ENCODE measurements around the gene C17orf67. TPM values are rescaled to one million over a fixed set of nuclear protein-coding genes. Genes with fewer than 3 reads are reported as not detected.

Gene C17orf67
- total and polyA plus RNA-seq, 2 of the 8 experiments (the other 6 are each of a cell fraction or from before 2014, with no cell fraction given) = 0.67 to 2.2 TPM

DNA sequence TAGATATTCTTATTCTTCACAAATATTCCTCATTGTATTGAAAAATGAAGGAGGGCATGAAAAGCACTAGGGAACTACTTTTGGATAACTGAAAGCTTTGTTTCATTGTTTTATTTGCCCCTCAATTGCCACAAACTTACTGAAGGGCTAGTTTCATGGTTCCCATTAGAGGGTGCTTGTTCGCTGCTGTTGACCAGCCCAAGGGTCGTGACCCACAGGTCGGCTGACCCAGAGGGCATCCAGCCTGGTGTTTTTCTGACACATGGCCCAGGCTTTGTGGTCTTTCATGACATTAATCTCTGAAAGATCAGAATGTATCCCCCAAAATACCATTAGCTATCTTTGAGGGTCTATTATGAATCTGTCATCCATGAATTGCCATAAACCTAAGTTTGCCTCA, 30.3 kb upstream of the C17orf67 start:
- FAIRE-seq = no peak
- Histone ChIP-seq H3K27me3 (replicated peaks in 1 of 4; ENCODE audit: control insufficient read depth in 3 of 4, extremely low read depth in 1 of 4, insufficient read depth in 3 of 4, low read length in 3 of 4) (no peaks in the 10 kb centered on the region), H2AK5ac (ENCODE audit: low read depth, low read length) (no peak overlapping the region), H2BK12ac (ENCODE audit: low read depth, low read length) (no peak overlapping the region), H3K18ac (ENCODE audit: extremely low read depth, low read length) (no peak overlapping the region), H3K27ac (ENCODE audit: low read depth, low read length) (no peak overlapping the region), H3K4ac (replicated peaks; ENCODE audit: insufficient read length, low read depth, low read length) (no peak overlapping the region), H3K79me1 (ENCODE audit: low read depth, low read length) (no peaks in the 10 kb centered on the region), H2AFZ (ENCODE audit: low read length) (no peak overlapping the region), H4K8ac (ENCODE audit: extremely low read depth, insufficient read depth, low read length) (no peak overlapping the region), H3K56ac (replicated peaks; ENCODE audit: insufficient read length, low read depth, low read length) (no peak overlapping the region), H2BK5ac (ENCODE audit: low read depth, low read length) (no peak overlapping the region), H2BK20ac (ENCODE audit: low read length) (no peak overlapping the region), H4K91ac (replicated peaks; ENCODE audit: insufficient read length, low read length) (no peak overlapping the region), H3K36me3 (ENCODE audit: control insufficient read depth in 2 of 4, insufficient read depth in 4 of 4, low read length in 3 of 4) (peaks cover 0 to 6% (median 3%) of the 10 kb centered on the region in 4 experiments; a peak in 5 of 8 replicates), H3K79me2 (ENCODE audit: control insufficient read depth in 1 of 2, insufficient read depth in 2 of 2, low read length in 2 of 2) (no peaks in the 10 kb centered on the region), H3K14ac (ENCODE audit: insufficient read length) (no peak overlapping the region), H3K4me2 (ENCODE audit: insufficient read depth in 1 of 2, low read depth in 2 of 2, low read length in 2 of 2) (no peak overlapping the region), H3K23ac (ENCODE audit: insufficient read length) (no peak overlapping the region), H3K9ac (replicated peaks in 1 of 4; ENCODE audit: extremely low read depth in 1 of 4, low read depth in 3 of 4, low read length in 3 of 4) (no peak overlapping the region), H2BK120ac (replicated peaks; ENCODE audit: low read depth, low read length) (no peak overlapping the region), H3K23me2 (ENCODE audit: low read depth, low read length) (no peaks in the 10 kb centered on the region), H3K4me1 (replicated peaks in 1 of 4; ENCODE audit: control insufficient read depth in 3 of 4, insufficient read depth in 4 of 4, low read length in 3 of 4) (no peaks in the 10 kb centered on the region; a peak in 2 of 7 replicates), H2BK15ac (ENCODE audit: low read length) (no peak overlapping the region), H4K5ac (ENCODE audit: insufficient read length, low read depth, low read length) (no peak overlapping the region), H4K20me1 (replicated peaks in 1 of 2; ENCODE audit: control insufficient read depth in 1 of 2, insufficient read depth in 2 of 2, low read length in 2 of 2) (no peaks in the 10 kb centered on the region), H3K9me3 (ENCODE audit: insufficient read depth in 2 of 2, low read depth in 1 of 2, low read length in 1 of 2) (no peaks in the 10 kb centered on the region), H3K4me3 (ENCODE audit: extremely low read depth in 1 of 4, insufficient read depth in 2 of 4, low read depth in 3 of 4, low read length in 4 of 4) (no peak overlapping the region)
- POLR2A ChIA-PET (ENCODE audit: partially characterized antibody) = interaction anchor here (1.7 kb wide), 1 partner anchor 39 kb away, joined by 3 read pairs; no protein-coding TSS in a partner anchor
- WGBS, 2 experiments (ENCODE audit: extremely low coverage in 1 of 2, insufficient coverage in 1 of 2, insufficient read length in 1 of 2, insufficient replicate concordance in 2 of 2, low coverage in 1 of 2, low lambda C conversion rate in 2 of 2, missing lambda C conversion rate in 1 of 2) = 93% methylated on average over 3 of the region's 3 CpGs; no CpG with 5 or more reads in 1 of the 2 experiments
- DNase-seq (ENCODE audit: low read depth in 1 of 2, low spot score in 2 of 2) = no peak
- peak; percentile 10 to 23; a peak in 2 of 4 replicates for TF ChIP-seq RAD21 (IDR thresholded peaks at IDR 0.05 in 1 of 2, conservative IDR thresholded peaks at IDR 0.05 in 1 of 2; ENCODE audit: low read depth in 2 of 2, low read length in 2 of 2)
- no peak for TF ChIP-seq POU5F1 (IDR thresholded peaks at IDR 0.05; ENCODE audit: low read depth, low read length)
- CTCF ChIA-PET (ENCODE audit: partially characterized antibody) = interaction anchor here (1.0 to 2.5 kb wide), 4 partner anchors 13 to 44 kb away, joined by 3 to 8 read pairs (median 4); no protein-coding TSS in a partner anchor

Data from H1 (cell line).